NCI-H1436 (cell line): ENCODE results near the gene ABHD17C.
"Not testable (repeated sequence)": the region's sequence is repeated elsewhere in the genome, so short reads cannot be mapped to it uniquely, and the experiment has no call there.

Source experiments
- DNase-seq: peaks from one replicate; lab custom pipeline; 2025; lab: John Stamatoyannopoulos, UW

The ABHD17C gene

GRCh38 chr15:80695099-80695910 is at the start of gene ABHD17C:
ABHD17C (plus strand) TSS chr15:80695310; CDS start chr15:80695430, 120 bp downstream.
- peak; percentile 14 for DNase-seq

- DNase-seq: no peak
Observed at GRCh38 chr15:80645494-80646065, 49.5 kb upstream of the ABHD17C start.

GRCh38 chr15:80647424-80647823 is 47.7 kb upstream of the ABHD17C start:
- DNase-seq: not testable (repeated sequence)

GRCh38 chr15:80654299-80654698 is 40.8 kb upstream of the ABHD17C start:
- DNase-seq: no peak

- no peak for DNase-seq
Observed at GRCh38 chr15:80659375-80659774, 35.7 kb upstream of the ABHD17C start.

DNA sequence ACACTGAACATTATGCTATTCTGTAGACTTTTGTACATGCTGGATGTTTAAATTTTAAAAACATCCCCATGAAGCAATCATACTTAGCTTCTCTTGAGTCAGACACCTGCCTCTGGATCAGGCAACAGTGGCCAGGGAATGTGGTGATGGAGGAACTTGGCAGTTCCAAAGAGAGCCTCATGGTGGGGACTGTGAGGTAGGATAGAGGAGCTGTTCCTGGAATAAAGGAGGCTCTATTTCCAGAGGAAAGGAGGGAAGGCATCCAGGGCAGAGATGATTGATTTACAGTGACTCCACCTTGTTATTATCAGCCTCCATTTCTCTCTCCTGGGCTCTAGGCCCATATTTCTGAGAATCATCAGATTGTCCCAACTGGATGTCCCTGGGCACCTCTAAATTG is 35.0 kb upstream of the ABHD17C start:
- DNase-seq: peak; percentile 5

DNA sequence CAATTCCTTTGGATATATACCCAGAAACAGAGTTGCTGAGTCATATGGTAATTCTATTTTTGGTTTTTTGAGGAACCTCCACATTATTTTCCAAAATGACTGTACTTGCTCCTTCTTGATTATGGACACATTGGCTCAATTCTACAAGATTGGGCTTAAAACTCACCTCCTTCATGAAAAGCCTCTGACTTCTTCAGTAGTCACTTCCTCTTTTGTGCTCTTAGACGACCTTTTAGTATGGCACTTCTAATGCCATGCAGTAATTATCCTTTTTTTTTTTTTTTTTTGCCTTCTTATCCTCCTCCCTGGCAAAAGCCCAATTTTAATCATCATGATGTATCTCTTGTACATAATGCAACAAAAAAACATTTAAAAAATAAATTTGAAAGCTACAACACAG is 33.0 kb upstream of the ABHD17C start:
- DNase-seq: no peak

DNA sequence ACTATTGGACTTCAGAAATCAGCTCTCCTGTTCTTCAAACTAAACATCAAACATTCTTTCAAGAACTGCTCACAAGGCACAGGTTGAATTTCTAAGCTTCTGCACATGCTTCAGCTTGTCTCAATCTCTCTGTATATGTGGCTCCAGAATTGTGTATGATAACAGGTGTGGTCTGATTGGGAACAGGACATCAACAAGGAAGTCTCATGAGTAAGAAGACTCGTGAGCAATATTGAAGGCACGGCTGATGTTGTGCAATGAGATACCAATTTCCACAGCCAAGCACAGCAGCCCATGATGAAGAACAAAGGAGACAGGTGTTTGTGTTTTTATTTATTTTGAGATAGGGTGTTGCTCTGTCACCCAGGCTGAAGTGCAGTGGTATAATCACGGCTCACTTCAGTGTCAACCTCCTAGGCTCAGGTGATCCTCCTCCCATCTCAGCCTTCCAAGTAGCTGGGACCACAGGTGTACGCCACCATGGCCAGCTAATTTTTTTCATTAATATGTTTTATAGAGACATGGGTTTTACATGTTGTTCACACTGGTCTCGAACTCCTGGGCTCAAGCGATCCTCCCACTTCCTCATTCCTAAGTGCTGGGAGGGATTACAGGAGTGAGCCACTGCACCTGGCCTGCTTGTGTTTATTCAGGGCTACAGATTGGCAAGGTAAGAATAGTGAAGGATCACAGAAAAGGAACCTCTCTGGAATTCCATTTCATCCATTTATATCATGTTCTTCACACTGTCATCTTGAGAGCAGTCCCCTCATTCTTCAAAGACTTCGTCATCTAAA is 32.2 kb upstream of the ABHD17C start:
- no peak for DNase-seq

DNA sequence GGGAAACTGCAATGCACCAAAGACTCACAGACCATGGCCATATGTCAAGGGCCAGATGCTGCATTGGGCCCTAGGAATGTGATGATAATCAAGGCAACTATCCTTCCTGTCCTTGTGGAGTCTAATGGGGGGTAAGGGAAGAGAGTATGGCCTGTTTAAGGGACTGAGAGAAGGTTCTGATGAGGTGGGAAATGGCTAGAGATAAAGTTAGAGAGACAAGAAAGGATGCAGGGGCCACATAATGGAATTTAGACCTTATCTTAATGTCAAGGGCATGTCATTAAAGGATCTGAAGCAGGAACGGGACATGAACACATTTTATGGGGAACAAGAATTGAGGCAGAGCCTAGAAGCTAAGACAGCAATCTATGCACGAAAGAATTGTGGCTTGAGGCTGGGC is 30.0 kb upstream of the ABHD17C start:
- DNase-seq: no peak

- no peak for DNase-seq
Observed at GRCh38 chr15:80667936-80668335, 27.2 kb upstream of the ABHD17C start.

- no peak for DNase-seq
Observed at GRCh38 chr15:80668546-80669236, 26.4 kb upstream of the ABHD17C start.

GRCh38 chr15:80669663-80670273 is 25.3 kb upstream of the ABHD17C start:
- DNase-seq: no peak

DNA sequence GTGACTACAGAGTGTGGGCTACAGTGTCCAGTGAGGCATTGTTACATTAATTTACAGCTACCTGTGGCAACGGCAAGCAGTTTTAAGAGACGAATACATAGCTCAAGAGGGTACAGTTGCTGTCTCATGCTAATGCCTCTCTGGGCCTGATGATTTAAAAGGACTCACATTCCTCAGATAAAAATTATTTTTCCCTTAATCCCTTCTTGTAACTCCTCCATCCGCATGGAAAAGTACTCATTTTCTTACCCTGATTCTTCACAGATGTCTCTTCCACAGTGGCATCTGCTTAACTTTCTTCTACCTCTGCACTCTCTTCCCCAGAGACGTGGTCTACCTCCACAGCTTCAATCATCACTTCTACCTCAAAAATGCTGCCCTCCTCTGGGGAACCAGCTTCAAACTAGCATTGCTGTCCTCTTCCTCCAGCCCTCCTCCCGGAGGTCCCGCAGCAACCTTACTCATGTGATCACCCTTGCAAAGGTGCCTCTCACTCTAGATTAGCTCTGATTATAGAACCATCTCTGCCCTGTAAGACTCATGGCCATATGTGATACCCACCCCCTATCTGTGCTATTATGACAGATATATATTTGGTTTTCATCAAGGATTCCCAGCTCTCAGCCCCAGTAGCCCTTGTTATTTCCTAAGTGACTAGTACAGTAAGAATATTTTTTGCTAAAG is 21.4 kb upstream of the ABHD17C start:
- DNase-seq: no peak

DNA sequence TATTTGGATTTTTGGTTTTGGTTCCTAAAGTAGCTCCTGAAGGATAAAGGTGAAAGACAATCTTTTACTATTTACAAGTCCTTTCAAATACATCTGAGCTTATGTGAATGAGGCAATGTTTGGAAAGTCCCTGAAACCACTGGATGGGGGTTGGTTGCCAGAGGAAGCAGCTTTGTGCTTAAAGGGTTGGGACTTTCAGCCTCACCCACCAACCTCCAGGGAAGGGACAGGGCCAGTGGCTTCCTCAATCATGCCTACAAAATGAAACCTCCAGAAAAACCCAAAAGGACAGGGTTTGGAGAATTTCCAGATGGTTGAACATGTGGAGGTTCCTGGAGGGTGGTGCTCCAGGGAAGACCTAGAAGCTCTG is 20.9 kb upstream of the ABHD17C start:
- no peak for DNase-seq

GRCh38 chr15:80677041-80677440 is 18.1 kb upstream of the ABHD17C start:
- DNase-seq: no peak

- DNase-seq: no peak
Observed at GRCh38 chr15:80679167-80679803, 15.8 kb upstream of the ABHD17C start.

GRCh38 chr15:80679804-80680175 is 15.3 kb upstream of the ABHD17C start:
- no peak for DNase-seq

DNA sequence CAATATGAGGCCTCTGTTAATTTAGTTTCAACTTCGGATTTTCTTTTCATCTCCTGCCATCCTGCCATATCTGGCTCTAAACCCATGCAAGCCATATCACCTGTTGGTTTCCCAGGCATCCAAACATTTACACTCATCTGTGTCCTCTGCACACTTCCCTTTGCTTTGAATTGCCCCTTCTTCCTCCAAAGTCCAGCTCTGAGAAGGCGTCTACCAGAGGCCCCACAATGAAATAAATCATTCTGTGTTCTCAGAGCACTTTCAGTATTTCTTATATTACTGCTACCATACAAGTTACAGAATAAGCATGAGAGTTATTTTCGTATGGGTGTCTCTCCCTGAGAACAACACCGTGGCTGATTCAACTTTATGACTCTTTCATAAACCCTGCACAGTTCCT is 12.9 kb upstream of the ABHD17C start:
- no peak for DNase-seq

DNA sequence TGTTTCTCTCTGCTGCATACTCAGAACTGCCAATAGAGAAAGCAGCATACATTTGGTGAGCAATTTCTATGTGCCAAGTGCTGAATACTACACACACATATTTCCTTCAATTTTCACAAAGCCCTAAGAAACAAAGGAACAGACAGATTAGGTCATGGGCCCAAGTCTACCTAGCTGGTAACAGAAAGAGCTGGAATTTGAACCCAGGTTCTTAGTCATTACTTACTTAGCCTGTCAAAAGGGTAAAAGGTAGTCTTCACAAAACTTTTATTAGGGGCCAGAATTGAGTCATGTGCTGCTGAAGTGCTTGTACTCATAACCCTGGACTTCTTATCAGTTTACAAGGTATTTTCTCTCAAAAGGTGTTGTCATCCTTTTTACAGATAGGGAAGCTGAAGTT is 10.4 kb upstream of the ABHD17C start:
- no peak for DNase-seq

DNA sequence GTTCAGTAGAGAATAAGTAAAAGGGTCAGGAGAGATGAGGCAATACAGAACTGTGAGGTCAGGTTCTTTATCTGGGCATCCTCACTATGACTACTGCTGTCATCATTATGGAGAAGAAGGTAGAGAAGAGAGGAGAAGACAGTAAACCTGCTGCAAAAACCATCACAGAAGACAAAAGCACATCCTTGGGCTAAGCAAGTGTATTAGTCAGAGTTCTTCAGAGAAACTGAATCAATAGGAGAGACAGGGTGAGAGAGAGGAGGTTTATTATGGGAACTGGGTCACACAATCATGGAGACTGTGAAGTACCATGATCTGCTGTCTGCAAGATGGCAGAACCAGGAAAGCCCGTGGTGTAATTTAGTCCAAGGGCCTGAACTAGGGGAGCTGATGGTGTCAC is 9.5 kb upstream of the ABHD17C start:
- DNase-seq: no peak

DNA sequence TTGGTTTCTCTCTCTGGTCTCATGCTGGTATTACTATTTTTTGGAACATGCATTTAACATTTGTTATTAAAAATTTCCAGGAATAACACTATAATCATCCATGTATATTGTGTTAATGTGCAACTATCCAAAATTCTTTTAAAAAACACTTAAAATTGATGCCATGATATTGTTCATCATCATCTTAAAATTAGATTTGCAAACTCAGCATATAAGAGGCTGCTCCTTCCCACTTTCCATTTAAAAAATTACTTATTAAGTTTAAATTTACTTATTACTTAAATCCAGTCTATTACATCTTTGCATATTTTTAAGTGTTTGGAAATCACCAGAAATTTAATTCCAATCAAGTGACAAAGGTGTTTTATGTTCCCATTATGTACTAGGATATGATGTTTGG is 5.8 kb upstream of the ABHD17C start:
- no peak for DNase-seq
